Cardiac septum (tissue), 1 donor: ENCODE data around the gene CTTN. TPM values are rescaled to one million over a fixed set of nuclear protein-coding genes. Genes with fewer than 3 reads are reported as not detected.

ENCODE experiments used
- DNase-seq: peaks from one replicate; pipeline ENCODE4 v3.0.0-alpha.2; 2020; ENCODE audit warnings: low spot score
- intact Hi-C: fragments of 100-400 bp; cut with DNase I; formaldehyde crosslinking; loops from one replicate; pipeline ENCODE4 v1.14.0; 2022
- total RNA-seq: library from RNA; stranded (reverse); fragmentation: NEBNext Ultra II Directional; extraction: Animal tissue kit (Norgen Biotek cat#: 25700); gene quantifications from one replicate; pipeline ENCODE4 v1.2.1, GENCODE V29; 2021
- donor health status: DM: no; HTN: no; CAD: no.

Gene CTTN
- total RNA-seq, 1 donor from 2014 or later: 171 TPM

DNA sequence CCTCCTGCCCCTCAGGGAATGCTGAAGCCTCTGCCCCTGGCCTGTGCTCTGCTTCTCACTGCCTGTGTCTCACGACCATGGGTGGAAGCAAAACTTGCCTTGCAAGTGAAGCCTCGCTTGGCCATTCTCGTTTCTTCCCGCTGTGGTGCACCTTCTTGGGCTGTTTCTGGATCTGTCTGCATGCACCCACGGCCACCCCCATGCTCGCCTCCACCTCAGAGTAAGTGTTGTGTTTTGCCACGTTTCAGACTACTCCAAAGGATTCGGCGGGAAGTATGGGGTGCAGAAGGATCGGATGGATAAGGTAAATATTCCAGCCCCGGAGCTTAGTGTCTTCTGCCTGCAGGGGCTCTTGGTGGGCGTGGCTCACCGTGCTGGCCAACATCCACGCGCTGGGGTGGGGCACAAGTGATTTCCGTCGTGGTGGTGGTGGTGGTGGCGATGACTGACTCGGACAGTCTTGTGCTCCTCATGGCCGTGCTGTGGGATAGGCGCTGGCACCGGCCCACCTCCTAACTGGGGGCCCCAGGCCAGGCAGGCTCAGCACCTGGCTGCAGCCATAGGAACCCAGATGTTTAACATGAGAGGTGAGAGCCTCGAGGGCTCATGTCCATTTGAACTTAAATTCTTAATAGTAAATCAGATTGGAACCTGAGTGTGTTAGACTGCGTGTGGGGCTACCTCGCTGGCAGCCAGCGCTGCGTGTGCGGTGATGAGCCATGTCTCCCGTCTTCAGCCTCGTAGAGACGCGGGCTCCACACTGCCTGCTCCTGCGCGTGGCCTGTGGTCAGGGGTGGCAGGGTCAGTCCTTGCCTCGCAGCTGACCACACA is 24.6 kb downstream of the CTTN start:
- DNase-seq: no peak
- intact Hi-C loops: no loop called here

DNA sequence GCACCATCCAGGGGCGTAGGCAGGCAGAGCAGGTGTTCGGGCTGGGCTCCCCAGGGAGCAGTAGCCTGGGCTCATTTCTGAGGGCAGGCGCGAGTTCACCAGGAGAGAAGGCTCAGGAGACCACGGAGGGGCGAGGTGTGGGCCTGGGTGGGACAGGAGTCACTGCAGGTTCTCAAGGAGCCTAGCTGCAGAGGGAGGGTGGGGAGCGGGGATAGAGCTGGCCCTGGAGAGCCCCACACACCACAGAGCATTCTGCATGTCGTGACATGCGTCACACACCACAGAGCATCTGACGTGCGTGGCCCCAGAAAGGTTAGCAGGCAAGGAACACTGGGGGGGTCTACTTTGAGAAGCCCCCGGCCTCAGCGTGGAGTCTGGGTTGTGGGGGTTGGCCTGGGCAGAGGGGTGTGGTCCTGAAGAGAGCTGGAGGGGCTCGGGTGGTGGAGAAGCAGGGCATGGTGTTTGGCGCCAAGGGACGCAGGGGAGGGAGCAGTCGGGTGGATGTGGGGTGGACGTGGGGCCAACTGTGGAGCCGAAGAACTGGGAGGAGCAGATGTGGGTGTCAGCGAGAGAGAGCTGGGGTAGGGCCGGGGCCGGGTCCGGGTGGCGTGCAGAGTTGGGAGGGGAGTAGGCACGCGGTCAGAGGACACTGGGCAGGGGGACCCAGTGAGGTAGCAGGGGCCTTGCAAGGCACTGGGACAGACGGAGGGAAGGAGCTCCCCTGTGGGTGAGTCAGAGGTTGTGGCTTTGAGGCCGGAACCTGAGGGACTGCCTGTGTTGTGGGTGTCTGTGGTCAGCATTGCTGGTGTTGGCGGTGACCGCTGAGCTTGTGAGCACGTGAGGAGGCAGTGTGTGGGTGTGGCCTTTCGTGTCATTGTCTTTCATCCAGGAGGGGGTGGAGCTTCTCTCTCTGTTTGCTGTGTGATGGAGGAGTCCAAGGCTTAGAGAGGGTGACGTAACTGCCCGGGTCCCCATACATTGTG is 25.5 kb downstream of the CTTN start:
- DNase-seq: no peak
- intact Hi-C loops: no loop called here

DNA sequence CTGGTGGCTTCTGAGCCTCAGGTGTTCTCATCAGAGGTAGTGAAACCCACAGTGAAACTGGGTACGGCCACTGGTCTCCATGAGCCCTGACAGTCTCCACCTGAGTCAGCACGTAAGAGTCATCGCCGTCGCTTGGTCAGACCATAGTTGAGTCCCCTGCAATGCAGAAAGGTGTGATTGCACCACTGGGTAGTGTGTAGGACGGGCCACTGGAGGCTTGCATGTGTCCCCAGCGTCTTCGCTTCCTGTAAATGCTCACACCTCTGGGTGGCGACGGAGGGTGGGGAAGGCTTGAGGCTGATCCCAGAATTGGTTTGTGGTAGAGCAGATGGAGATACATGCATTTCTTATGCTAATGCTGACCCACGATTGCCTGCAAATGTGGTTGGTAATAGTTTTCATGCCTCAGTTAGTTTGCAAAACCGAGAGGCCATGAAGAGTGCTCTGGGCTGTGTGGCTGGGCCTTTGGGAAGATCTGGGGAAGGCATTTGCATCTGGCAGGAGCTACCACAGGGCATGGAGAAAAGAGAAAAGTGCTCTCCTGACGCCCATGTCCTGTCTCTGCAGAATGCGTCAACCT is 26.5 kb downstream of the CTTN start:
- intact Hi-C loops: no loop called here
- DNase-seq: no peak

DNA sequence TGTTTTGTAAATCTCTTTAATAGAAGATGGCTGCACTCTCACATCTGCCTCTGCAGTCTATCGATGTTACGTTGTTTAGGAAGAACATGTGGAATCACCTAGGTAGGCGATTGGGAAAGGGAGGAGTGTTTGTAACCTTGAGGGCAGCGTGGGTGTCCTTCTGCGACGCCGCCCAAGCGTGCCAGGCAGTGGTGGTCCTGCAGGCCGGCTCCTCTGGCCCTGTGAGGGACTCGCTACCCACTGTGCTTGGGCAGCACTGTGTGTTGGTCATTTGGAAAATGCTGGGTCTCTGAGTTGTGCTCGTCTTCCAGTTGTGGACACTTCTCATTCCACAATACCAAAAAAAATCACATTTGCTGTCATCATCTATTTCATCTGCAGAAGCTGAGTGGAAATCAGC is 29.1 kb downstream of the CTTN start:
- intact Hi-C loops: no loop called here
- DNase-seq: no peak

DNA sequence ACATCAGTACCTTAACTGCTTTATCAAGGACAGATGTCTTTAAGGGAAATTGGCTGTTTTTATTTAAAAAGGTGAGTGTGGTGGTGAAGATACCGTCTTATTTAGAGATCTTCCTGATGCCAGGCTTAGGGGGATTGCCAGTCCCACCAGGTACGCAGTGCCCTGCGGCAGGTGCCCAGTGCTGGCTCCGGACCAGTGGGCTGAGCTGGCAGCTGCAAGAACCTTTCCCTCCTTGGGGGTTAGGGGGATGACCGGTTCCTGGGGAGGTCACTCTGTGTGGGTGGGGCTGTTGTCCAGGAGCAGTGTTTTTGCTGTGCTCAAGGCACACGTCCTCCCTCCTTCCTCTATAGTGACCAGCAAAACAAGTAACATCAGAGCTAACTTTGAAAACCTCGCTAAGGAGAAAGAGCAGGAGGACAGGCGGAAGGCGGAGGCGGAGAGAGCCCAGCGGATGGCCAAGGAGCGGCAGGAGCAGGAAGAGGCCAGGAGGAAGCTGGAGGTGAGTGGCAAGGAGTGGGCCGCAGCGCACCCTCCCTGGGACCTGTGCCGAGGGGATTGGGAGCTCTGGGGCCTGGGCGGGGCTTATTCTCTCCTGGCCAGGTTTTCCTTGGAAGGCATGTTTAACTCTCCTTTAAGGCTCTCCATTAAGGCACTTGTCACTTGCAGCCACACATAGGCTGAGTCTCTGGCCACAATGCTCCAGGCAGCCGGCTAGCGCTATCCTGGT is 30.5 kb downstream of the CTTN start:
- no peak for DNase-seq

DNA sequence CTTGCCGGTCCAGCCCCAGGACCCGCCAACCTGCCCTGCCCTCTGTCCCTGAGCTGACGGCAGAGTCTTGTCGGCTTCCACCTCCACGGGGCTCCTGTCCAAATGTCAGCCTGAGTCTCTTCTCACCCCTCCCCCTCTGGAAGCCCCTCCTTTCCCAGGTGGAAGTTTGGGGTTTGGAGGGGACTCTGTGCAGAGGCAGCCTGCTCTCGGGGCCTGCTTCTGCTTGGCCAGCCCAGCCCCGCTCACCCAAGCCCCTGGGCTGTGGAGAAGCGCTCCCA is 31.0 kb downstream of the CTTN start:
- DNase-seq: no peak
- intact Hi-C loops: no loop called here

More for the DNA sequence above, 30.5 kb downstream of the CTTN start:
- intact Hi-C loops: no loop called here

DNA sequence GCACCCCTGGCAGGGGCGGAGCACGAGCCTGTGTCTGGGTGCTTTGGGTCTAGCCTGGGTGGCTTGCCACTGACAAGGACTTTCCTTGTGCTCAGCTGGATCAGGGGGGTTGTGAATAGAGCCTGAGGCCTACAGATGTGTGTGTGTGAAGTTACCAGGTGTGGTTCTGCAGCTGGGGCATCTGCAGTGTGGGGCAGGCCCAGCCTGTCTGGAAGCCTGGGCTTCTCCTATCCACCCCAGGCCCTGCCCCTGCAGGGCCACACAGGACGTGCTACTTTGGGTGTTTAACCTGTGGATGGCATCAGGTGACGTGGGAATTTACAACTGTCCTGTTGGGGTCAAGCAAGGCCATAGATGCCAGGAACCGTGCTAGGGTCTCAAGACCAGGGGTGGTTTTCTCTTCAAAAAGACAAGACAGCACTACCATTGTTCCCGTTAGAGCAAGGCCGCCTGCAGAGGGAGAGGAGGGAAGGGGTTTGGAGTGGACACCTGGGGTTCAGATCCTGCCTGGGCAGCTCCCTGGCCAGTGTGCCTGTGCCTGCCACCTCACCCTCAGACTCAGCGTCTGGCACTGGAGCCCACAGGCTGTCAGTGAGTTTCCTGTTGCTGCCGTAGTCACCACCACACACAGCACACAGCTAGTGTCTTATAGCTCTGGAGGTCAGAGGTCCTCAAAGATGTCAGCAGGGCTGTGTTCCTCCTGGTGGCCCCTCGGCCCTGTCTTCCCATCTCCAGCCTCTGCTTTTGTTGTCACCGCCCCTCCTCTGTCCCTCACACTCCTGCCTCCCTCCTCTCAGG is 31.6 kb downstream of the CTTN start:
- intact Hi-C loops: no loop called here
- no peak for DNase-seq

DNA sequence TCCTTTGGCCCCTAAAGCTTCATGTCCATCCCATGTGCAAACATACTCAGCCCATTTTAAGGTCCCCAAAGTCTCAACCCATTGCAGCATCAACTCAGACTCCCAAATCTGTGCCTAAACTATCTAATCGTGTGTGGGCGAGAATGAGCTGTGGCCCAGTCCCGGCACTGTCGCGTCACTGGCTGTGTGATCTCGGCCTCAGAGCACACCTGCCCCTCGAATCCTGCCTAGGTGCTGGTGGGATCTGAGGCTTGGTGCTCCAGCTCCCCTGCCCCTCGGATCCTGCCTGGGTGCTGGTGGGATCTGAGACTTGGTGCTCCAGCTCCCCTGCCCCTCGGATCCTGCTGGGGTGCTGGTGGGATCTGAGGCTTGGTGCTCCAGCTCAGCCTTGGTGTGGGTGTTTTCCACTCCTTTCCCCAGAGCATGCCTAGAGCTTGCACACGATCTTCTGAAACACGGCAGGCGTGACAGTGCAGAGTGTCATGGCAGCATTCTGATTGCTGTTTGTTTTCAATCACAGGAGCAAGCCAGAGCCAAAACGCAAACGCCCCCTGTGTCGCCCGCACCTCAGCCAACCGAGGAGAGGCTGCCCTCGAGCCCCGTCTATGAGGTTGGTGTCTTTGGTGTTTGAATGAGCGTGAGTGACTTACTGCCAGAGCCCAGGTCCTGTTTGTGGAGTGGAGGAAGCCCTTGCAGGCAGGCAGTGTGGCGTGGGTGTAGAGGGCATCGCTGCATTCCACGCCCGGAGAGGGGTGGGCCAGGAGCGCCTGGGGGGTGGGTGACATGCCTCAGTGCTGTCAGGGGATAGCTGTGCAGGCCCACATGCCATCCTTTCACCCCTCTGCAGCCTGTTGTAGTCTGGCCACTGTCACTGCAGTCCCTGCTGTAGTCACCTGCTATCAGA is 32.6 kb downstream of the CTTN start:
- intact Hi-C loops: no loop called here

DNA sequence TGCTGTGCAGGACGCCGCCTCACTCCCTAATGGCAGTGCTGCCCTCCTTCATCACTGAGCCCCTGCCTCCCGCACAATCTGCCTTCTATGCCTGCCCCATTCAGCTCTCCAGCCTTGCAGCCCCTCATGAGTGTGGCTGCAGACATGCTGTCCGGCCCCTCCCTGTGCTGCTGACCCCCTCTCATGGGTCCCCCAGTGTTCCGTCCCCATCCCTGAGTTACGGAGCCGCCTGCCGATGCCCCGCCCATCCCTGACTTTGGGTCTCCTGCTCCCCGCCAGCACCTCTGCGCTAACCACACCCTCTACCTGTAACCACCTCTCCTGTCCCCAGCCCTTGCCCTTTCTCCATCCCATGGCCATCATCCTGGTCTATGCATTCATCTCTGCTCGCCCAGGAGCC is 33.3 kb downstream of the CTTN start:
- intact Hi-C loops: no loop called here
- no peak for DNase-seq

More for the DNA sequence above, 32.6 kb downstream of the CTTN start:
- no peak for DNase-seq

DNA sequence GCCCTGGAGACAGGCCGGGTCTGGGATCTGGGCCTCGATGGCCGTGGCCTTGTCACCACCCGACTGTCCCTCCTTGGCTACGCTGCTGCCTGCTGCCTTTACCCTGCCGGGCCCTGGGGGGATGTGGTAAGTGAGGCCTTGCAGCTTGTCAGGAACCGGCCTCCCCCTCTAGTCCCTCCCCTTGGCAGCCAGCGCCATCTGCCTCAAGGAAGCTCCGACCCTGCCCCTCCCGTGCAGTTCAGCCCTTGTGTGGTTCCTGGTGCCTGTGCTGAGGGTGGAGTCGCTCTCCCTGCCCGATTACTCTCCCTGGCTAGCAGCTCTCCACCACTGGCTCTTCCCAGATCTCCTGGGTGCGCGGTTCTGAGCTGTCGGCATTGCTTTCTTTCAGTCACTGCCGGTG is 33.7 kb downstream of the CTTN start:
- no peak for DNase-seq

DNA sequence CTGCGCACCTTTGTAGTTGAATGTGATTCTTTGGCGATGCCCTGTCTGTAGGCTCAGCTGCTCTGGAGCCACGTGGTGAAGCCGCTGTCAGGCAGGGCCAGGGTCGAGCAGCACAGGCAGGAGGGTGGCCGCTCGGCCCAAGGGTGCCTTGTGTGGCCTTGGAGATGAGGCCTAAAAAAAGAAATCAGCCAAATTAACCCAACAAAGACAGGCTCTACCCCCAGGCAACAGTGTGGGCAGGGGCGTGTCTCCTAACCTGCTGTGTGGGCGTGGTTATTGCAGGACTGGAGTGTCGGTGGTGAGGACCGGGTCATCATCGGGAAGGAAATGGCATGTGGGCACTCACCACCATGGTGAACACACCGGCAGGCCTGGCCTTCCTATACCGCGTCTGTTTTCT is 34.3 kb downstream of the CTTN start:
- DNase-seq: no peak
- intact Hi-C loops: no loop called here

More for the DNA sequence above, 33.7 kb downstream of the CTTN start:
- intact Hi-C loops: no loop called here

DNA sequence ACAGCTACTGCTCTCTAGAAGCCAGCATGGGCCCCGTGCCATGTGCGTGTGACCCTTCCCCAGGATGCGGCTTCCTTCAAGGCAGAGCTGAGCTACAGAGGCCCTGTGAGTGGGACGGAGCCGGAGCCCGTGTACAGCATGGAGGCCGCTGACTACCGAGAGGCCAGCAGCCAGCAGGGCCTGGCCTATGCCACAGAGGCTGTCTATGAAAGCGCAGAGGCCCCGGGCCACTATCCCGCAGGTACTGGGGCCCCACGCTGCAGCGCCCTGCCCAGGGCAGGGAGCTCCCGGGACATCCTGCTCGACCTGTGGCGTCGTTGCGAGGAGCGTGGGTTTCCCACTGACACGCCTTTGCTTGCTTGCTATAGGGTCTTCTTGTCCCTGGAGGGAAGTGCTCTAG is 34.7 kb downstream of the CTTN start:
- intact Hi-C loops: no loop called here
- DNase-seq: no peak

DNA sequence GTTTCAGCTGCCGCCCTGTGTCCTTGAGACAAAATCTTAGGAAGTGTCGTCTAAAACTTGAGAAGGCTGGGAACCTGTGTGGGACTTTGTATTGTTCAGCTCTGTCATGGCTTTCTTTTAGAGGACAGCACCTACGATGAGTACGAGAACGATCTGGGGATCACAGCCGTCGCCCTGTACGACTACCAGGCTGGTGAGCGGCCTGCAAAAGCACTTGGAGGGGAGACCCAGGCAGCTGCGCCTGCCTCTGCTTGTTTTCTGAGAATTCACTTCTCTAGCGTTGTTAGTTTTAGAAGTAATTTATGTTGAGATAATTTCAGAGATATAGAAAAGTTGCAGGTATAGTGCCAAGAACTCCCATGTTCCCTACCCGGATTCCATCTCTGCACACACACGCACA is 35.2 kb downstream of the CTTN start:
- intact Hi-C loops: no loop called here
- DNase-seq: no peak

DNA sequence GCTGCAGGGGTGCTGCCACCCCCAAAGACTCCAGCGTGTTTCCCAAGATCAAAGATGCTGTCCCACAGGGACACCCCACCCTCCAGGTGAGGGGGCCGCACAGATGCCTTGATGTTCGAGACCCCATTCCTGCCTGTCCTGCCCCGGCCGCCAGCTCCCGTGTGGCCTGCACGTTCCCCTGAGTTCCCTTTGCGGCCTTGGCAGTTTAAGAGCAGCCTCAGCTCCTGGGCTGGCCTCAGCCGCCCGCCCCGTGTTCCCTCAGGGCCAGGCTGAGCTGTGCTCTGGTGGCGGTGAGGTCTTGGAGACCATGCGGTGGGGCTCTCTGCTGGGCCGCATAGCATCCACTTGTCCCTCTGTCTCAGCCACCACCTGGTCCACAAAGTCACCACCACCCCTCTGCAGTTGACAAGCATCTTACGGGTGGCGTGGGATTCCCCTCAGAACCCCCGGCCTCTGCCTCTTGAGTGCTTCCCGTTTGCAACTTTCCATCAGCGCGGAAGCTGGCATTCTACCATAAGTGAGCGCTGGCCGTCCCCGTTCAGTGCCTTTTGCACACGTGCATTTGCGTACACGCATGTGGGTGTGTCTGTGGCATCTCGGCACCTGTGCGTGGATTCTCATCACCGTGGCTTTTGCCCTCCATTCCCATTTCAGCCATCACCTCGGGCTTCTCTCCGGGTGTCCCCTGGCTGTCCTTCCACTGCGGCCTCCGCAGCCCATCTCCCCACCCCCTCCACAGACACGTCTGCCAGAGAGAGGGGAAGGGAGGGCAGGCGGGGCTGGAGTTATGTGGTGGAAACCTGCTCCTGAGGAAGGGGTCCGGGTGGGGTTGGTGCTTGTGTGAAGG is 35.9 kb downstream of the CTTN start:
- intact Hi-C loops: no loop called here

DNA sequence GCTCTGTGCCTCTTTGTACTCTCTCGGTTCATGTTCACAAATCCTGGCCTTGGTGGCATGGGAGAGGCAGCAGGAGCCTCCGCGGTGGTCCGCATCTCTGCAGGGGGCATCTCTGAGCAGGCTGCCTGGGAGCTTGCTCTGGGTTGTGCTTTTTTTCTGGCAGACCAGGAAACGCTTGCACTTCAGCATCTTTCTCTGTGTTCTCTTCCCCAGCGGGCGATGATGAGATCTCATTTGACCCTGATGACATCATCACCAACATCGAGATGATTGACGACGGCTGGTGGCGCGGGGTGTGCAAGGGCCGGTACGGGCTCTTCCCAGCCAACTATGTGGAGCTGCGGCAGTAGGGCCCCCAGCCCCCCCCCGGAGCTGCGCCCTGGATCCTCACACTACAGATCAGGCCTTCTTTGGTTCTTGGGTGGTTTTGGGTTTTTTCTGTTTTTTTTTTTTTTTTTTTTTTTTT is 36.5 kb downstream of the CTTN start:
- intact Hi-C loops: no loop called here
- no peak for DNase-seq

More for the DNA sequence above, 35.9 kb downstream of the CTTN start:
- DNase-seq: no peak

DNA sequence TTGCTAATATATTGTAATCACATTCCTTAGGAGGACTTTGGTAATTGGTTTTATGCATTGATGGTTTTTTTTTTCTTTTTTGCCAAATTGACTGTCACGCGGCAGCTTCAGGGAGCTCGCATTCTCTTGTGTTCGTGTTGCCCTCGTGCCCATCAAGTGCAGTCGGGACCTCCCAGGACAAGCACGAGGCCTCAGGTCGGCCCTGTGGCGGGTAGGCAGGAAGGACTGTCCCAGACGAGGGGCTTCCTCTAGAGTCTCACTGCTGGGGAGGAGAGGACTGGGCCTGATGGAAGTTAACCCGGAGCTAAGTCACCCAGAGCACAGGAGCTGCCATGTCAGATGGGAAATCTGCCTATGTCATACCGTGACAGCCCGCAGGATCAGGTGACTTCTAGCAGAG is 37.0 kb downstream of the CTTN start:
- no peak for DNase-seq
- intact Hi-C loops: no loop called here
